ENCODE measurements around the gene FABP3.

DNA sequence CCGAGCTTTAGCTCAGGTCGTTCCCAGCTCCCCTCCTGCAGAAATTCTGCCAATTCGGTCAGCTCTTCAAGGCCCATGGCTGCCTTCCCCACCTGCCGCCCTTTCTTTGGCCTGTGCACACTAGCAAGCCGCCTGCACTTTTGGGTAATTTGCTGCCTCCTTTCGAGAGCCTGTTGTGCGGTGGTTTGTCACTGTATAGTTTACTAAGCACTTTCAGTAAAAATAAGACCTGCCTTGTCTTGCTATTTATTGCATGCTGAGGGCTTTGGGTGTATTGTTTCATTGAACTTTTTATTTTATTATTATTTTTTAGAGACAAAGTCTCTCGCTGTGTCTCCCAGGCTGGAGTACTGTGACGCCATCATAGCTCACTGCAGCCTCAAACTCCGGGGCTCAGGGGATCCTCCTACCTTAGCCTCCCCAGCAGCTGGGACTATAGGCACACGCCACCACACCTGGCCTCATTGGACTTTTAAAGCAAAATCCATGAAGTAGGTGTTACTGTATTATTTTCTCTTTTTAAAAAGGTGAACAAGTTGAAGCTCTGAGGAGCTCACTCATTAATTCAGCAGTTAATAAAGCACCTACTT lies 1.1 kb upstream of the FABP3 start:
- TF ChIP-seq, protein P1, sequence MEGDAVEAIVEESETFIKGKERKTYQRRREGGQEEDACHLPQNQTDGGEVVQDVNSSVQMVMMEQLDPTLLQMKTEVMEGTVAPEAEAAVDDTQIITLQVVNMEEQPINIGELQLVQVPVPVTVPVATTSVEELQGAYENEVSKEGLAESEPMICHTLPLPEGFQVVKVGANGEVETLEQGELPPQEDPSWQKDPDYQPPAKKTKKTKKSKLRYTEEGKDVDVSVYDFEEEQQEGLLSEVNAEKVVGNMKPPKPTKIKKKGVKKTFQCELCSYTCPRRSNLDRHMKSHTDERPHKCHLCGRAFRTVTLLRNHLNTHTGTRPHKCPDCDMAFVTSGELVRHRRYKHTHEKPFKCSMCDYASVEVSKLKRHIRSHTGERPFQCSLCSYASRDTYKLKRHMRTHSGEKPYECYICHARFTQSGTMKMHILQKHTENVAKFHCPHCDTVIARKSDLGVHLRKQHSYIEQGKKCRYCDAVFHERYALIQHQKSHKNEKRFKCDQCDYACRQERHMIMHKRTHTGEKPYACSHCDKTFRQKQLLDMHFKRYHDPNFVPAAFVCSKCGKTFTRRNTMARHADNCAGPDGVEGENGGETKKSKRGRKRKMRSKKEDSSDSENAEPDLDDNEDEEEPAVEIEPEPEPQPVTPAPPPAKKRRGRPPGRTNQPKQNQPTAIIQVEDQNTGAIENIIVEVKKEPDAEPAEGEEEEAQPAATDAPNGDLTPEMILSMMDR (conservative IDR thresholded peaks at IDR 0.05; ENCODE audit: low read depth, low read length) = no peak
- no peak for TF ChIP-seq EZH2 (IDR thresholded peaks at IDR 0.05; ENCODE audit: low read length, unreplicated experiment)
- no peak for TF ChIP-seq EZH2phosphoT487 (IDR thresholded peaks at IDR 0.05; ENCODE audit: borderline replicate concordance, low read length)

Data from PC-3 (cell line).